ENCODE results near the gene ERO1B.

ERO1B gene

DNA sequence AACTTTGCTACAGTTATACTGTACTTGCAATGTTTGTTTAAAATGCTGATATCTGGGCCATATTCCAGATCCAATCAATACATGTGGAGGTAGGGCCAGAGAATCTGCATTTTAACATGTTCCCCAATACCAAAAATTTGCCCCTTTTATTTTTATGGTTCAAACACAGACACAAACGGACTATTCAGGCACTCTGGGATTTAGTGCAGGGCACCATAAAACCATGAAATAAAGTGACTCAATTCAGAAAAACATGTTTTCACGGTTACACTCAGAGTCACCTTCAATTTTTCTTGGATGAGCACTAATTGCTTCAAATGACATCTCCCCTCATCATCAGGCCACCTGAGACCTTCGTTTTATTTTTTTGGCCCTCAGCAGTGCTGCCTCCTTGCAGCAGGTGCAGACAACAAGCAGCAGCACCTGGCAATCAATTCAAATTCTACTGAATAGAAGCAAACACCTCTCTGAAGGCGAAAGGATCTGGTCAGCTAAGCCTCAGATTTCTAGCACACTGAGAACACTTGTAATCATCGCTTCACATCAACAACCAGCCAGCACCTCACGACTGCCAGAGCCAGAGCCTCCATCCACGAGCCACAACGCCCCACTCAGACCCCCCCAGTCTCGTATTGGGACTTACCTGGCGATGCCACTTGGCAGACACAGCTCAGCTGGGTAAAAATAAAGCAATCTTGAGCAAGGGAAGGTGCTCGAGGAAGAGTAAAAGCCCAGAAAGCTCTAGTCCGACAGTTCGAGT, 1.1 kb downstream of the ERO1B start:
- DNase-seq (ENCODE audit: low read depth) = no peak
- H3K4me3 ChIP-seq (ENCODE audit: low read depth, low read length) = peak overlapping the region; percentile 75
- TF ChIP-seq, protein P1, sequence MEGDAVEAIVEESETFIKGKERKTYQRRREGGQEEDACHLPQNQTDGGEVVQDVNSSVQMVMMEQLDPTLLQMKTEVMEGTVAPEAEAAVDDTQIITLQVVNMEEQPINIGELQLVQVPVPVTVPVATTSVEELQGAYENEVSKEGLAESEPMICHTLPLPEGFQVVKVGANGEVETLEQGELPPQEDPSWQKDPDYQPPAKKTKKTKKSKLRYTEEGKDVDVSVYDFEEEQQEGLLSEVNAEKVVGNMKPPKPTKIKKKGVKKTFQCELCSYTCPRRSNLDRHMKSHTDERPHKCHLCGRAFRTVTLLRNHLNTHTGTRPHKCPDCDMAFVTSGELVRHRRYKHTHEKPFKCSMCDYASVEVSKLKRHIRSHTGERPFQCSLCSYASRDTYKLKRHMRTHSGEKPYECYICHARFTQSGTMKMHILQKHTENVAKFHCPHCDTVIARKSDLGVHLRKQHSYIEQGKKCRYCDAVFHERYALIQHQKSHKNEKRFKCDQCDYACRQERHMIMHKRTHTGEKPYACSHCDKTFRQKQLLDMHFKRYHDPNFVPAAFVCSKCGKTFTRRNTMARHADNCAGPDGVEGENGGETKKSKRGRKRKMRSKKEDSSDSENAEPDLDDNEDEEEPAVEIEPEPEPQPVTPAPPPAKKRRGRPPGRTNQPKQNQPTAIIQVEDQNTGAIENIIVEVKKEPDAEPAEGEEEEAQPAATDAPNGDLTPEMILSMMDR (IDR thresholded peaks at IDR 0.05; ENCODE audit: control insufficient read depth, extremely low read depth, insufficient read depth) = no peak

DNA sequence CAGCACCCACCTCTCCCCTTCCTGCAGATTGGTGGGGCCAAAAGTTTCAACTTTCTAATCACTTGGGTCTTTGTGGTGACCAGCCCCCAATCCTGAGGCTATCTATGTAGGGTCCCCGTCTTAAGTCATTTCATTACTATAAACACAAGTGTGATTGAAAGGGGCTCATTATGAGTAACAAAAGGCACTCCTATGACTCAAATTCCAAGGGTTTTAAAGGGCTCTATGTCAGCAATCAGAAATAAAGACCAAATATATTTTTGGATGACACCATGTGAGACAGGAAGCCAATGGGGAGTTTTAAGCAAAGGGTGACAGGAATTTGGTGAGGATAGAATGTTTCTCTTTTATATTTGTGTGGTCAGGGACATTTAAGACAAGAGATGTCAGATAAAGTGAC, 6.2 kb downstream of the ERO1B start:
- no peak overlapping the region for H3K4me3 ChIP-seq (ENCODE audit: low read depth, low read length)
- TF ChIP-seq, protein P1 (IDR thresholded peaks at IDR 0.05; ENCODE audit: control insufficient read depth, extremely low read depth, insufficient read depth) = no peak
- no peak for DNase-seq (ENCODE audit: low read depth)

DNA sequence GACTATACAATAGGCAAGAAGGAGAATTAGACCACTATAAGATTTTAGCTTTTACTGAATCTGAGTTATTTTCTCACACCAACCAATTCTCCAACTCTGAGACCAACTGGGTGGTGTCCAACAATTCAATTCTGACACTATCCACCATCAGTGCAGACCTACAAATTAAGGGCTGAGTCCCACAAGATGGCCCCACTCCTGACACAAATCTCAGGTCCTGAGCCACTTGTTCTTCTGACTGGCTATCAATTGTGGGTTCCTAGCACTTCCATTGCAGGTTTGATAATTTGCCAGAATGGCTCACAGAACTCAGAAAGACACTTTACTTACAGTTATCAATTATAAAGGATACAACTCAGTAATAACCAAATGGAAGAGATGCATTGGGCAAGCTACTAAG, 6.7 kb downstream of the ERO1B start:
- no peak for DNase-seq (ENCODE audit: low read depth)
- no peak overlapping the region for H3K4me3 ChIP-seq (ENCODE audit: low read depth, low read length)
- TF ChIP-seq, protein P1 (IDR thresholded peaks at IDR 0.05; ENCODE audit: control insufficient read depth, extremely low read depth, insufficient read depth) = no peak

DNA sequence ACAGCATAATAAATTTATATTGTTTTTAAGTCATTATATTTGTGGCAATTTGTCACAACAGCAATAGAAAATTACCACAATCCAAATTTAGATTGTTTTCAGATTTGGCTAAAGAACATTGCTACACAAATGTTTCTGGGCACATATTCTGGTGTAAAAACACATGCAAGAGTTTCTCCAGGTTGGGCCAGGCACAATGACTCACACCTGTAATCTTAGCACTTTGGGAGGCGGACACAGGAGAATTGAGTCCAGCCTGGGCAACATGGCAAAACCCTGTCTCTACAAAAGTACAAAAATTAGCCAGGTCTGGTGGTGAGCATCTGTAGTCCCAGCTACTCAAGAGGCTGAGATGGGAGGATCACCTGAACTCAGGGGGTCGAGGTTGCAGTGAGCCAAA, 8.4 kb downstream of the ERO1B start:
- no peak for DNase-seq (ENCODE audit: low read depth)
- H3K4me3 ChIP-seq (ENCODE audit: low read depth, low read length) = no peak overlapping the region
- TF ChIP-seq, protein P1 (IDR thresholded peaks at IDR 0.05; ENCODE audit: control insufficient read depth, extremely low read depth, insufficient read depth) = no peak

DNA sequence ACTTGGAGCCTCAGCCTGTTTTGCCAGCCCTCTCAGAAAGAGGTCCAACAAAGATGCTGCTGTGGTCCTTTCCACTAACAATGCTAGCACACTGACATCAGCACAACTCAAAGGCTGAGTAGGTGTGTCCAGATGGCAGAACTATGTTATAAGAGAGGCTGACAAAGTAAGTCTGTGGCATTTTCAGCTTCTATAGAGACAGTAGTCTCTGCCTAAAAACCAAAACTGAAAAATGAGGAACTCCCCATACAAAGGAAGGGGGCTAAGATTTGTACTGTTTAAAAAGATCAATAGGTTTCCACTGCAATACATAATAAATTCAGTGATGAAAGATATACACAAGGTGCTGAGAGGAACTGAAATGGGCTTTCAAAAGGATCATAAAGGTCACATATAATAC, 12.3 kb downstream of the ERO1B start:
- DNase-seq (ENCODE audit: low read depth) = no peak
- TF ChIP-seq, protein P1 (IDR thresholded peaks at IDR 0.05; ENCODE audit: control insufficient read depth, extremely low read depth, insufficient read depth) = no peak
- H3K4me3 ChIP-seq (ENCODE audit: low read depth, low read length) = no peak overlapping the region

DNA sequence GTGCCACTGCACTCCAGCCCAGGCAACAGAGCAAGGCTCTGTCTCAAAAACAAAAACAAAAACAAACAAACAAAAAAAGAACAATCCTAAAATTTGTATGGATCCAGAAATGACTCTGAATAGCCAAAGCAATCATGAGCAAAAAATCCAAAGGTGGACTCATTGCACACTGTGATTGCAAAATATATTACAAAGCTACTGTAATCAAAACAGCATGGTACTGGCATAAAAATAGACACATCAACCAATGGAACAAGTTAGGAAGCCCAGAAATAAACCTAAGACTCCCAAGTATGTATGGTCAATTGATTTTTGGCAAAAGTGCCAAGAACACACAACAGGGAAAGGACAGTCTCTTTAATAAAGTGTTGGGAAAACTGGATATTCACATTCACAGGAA, 19.9 kb downstream of the ERO1B start:
- TF ChIP-seq, protein P1 (IDR thresholded peaks at IDR 0.05; ENCODE audit: control insufficient read depth, extremely low read depth, insufficient read depth) = no peak
- DNase-seq (ENCODE audit: low read depth) = no peak
- H3K4me3 ChIP-seq (ENCODE audit: low read depth, low read length) = no peak overlapping the region

DNA sequence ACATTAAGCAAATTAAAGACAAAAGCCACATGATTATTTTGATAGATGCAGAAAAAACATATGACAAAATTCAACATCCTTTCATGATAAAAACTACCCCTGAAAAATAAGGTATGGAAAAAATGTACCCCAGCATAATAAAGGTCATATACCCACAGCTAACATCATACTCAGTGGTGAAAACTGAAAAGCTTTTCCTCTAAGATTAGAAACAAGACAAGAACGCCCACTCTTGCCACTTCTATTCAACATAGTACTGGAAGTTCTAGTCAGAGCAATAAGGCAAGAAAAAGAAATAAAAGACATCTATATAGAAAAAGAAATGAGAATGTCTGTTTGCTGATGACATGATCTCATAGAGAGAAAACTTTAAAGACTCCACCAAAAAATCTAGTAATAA, 20.7 kb downstream of the ERO1B start:
- TF ChIP-seq, protein P1 (IDR thresholded peaks at IDR 0.05; ENCODE audit: control insufficient read depth, extremely low read depth, insufficient read depth) = no peak
- no peak for DNase-seq (ENCODE audit: low read depth)
- no peak overlapping the region for H3K4me3 ChIP-seq (ENCODE audit: low read depth, low read length)
